ENCODE results near the gene SSBP3.
A peak's percentile ranks its signal among the peaks of the same experiment; 100 is the strongest.

The SSBP3 gene

GRCh38 chr1:54360165-54361005, 45.8 kb downstream of the SSBP3 start:
- TF ChIP-seq TAF1 (IDR thresholded peaks at IDR 0.05; ENCODE audit: low read depth, low read length), result no peak
- no peak for TF ChIP-seq SPI1 (IDR thresholded peaks at IDR 0.05; ENCODE audit: low read depth, low read length)
- TF ChIP-seq POU2F2 (IDR thresholded peaks at IDR 0.05; ENCODE audit: low read depth, low read length), result no peak
- no peak for TF ChIP-seq POLR2A (IDR thresholded peaks at IDR 0.05; ENCODE audit: low read depth, low read length)
- no peak for TF ChIP-seq PAX5 (IDR thresholded peaks at IDR 0.05; ENCODE audit: insufficient read depth, low read length, severe bottlenecking)
- no peak for TF ChIP-seq POLR2AphosphoS5 (IDR thresholded peaks at IDR 0.05; ENCODE audit: low read depth, low read length)
- FAIRE-seq (no peak), DNase-seq (ENCODE audit: insufficient read length, low spot score) (no peak)

- TF ChIP-seq PAX5 (IDR thresholded peaks at IDR 0.05; ENCODE audit: insufficient read depth, low read length, severe bottlenecking) (no peak), POLR2A (IDR thresholded peaks at IDR 0.05; ENCODE audit: low read depth, low read length) (no peak), POU2F2 (IDR thresholded peaks at IDR 0.05; ENCODE audit: low read depth, low read length) (no peak)
- DNase-seq (ENCODE audit: insufficient read length, low spot score) (no peak), FAIRE-seq (peak; percentile 50)
These were observed 46.6 kb downstream of the SSBP3 start for GRCh38 chr1:54359393-54360162.

- DNase-seq (ENCODE audit: insufficient read length, low spot score) (no peak), FAIRE-seq (no peak)
- TF ChIP-seq POLR2A (IDR thresholded peaks at IDR 0.05; ENCODE audit: low read depth, low read length), result no peak
- no peak for TF ChIP-seq TAF1 (IDR thresholded peaks at IDR 0.05; ENCODE audit: low read depth, low read length)
- TF ChIP-seq PAX5 (IDR thresholded peaks at IDR 0.05; ENCODE audit: insufficient read depth, low read length, severe bottlenecking), result no peak
- no peak for TF ChIP-seq SPI1 (IDR thresholded peaks at IDR 0.05; ENCODE audit: low read depth, low read length)
- no peak for TF ChIP-seq POLR2AphosphoS5 (IDR thresholded peaks at IDR 0.05; ENCODE audit: low read depth, low read length)
- no peak for TF ChIP-seq POU2F2 (IDR thresholded peaks at IDR 0.05; ENCODE audit: low read depth, low read length)
These were observed 47.6 kb downstream of the SSBP3 start for GRCh38 chr1:54358503-54359168.

- FAIRE-seq (no peak), DNase-seq (ENCODE audit: insufficient read length, low spot score) (no peak)
- TF ChIP-seq SPI1 (IDR thresholded peaks at IDR 0.05; ENCODE audit: low read depth, low read length), result no peak
- no peak for TF ChIP-seq POLR2AphosphoS5 (IDR thresholded peaks at IDR 0.05; ENCODE audit: low read depth, low read length)
- TF ChIP-seq POU2F2 (IDR thresholded peaks at IDR 0.05; ENCODE audit: low read depth, low read length), result no peak
- no peak for TF ChIP-seq TAF1 (IDR thresholded peaks at IDR 0.05; ENCODE audit: low read depth, low read length)
- no peak for TF ChIP-seq PAX5 (IDR thresholded peaks at IDR 0.05; ENCODE audit: insufficient read depth, low read length, severe bottlenecking)
- no peak for TF ChIP-seq POLR2A (IDR thresholded peaks at IDR 0.05; ENCODE audit: low read depth, low read length)
These were observed 48.2 kb downstream of the SSBP3 start for GRCh38 chr1:54357967-54358366.

- no peak for DNase-seq (ENCODE audit: insufficient read length, low spot score)
- TF ChIP-seq TAF1 (IDR thresholded peaks at IDR 0.05; ENCODE audit: low read depth, low read length) (no peak), SPI1 (IDR thresholded peaks at IDR 0.05; ENCODE audit: low read depth, low read length) (0 out of 2 replicates have a peak, but pooled peaks have one; percentile 8)
- no peak for FAIRE-seq
These were observed 49.5 kb downstream of the SSBP3 start for GRCh38 chr1:54356680-54357147.

DNA sequence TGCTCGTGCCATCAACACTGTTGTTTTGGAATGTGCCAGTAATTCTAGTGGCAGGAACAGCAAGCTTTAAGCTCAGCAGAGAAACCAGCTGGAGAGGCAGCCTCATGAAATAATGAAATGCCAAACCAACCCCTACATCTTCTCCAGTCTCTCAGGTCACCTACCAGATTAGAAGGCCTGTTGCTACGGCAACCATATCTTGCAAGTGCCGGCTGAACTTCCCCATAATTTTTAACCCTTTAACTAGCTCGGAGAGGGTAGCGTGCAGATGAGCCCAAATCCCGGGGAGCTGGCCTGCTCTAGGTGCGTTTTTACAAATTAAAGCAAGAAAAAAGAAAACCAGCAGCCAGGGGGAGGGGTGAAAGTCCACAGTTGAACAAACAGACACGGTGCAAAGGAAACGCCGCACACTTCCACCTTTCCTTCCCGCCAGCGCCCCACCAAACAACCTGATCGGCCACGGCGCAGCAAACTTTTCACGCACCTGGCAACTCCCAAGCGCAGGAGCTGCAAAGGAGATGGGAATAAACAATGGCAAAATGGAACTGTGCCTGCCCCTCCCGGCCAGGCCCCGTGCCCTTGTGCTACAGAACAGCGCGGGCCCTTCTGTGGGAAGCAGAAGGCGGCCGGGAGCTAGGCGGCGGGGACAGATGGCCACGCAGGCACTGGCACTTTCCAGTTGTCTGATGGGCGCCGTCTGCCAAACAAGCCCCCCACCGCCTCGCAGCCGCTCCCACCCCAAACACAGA, 50.1 kb downstream of the SSBP3 start:
- FAIRE-seq, result peak; percentile 13

DNA sequence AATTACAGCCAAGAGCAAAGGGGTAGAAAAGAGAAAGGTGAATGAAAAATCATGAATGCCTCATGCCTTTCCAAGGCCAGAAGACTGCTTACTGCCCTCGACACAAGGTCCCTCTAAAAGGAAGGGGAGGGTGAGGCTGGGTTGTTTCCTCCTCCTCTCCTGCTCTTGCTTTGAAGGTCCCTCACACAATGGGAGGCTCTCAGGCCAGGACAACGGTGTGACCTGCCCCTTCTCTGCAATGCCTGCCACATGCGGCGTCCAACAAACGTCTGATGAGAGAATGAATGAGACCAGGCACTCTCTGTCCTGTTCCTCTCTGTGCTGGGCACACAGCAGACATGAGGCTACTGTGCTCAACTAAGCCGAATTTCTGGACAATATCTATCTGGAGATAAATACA, 51.3 kb downstream of the SSBP3 start:
- no peak for FAIRE-seq
- TF ChIP-seq TAF1 (IDR thresholded peaks at IDR 0.05; ENCODE audit: low read depth, low read length) (no peak), POU2F2 (IDR thresholded peaks at IDR 0.05; ENCODE audit: low read depth, low read length) (no peak), POLR2AphosphoS5 (IDR thresholded peaks at IDR 0.05; ENCODE audit: low read depth, low read length) (no peak), PAX5 (IDR thresholded peaks at IDR 0.05; ENCODE audit: insufficient read depth, low read length, severe bottlenecking) (no peak), POLR2A (IDR thresholded peaks at IDR 0.05; ENCODE audit: low read depth, low read length) (no peak)
- no peak for DNase-seq (ENCODE audit: insufficient read length, low spot score)

More for the DNA sequence above, 50.1 kb downstream of the SSBP3 start:
- peak; percentile 39 for DNase-seq (ENCODE audit: insufficient read length, low spot score)
- TF ChIP-seq POU2F2 (IDR thresholded peaks at IDR 0.05; ENCODE audit: low read depth, low read length) (no peak), PAX5 (IDR thresholded peaks at IDR 0.05; ENCODE audit: insufficient read depth, low read length, severe bottlenecking) (no peak), POLR2A (IDR thresholded peaks at IDR 0.05; ENCODE audit: low read depth, low read length) (no peak), TAF1 (IDR thresholded peaks at IDR 0.05; ENCODE audit: low read depth, low read length) (no peak), SPI1 (IDR thresholded peaks at IDR 0.05; ENCODE audit: low read depth, low read length) (no peak), POLR2AphosphoS5 (IDR thresholded peaks at IDR 0.05; ENCODE audit: low read depth, low read length) (no peak)

DNA sequence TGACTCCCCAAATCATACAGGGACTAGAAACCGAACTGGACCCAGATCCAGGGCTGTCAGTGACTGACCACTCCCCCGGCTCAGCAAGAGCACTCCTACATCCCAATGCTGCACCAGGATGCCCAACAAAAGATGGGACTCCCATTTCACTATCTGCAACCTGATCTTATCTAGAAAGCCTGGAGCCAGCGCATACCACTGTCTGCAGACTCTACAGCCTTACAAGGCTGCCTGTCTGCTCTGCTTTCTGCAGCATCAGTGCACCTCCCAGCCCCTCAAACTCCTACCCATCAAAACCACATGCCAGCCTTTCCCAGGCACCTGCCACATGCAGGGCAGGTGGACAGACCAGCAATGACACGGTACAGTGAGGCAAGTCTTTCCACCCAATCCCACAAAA, 52.2 kb downstream of the SSBP3 start:
- DNase-seq (ENCODE audit: insufficient read length, low spot score), result no peak
- FAIRE-seq, result no peak
- TF ChIP-seq POLR2A (IDR thresholded peaks at IDR 0.05; ENCODE audit: low read depth, low read length) (no peak), SPI1 (IDR thresholded peaks at IDR 0.05; ENCODE audit: low read depth, low read length) (no peak), POLR2AphosphoS5 (IDR thresholded peaks at IDR 0.05; ENCODE audit: low read depth, low read length) (no peak), PAX5 (IDR thresholded peaks at IDR 0.05; ENCODE audit: insufficient read depth, low read length, severe bottlenecking) (no peak), TAF1 (IDR thresholded peaks at IDR 0.05; ENCODE audit: low read depth, low read length) (no peak), POU2F2 (IDR thresholded peaks at IDR 0.05; ENCODE audit: low read depth, low read length) (no peak)
